IMR-90 (cell line): ENCODE data around the gene GLIS1. TPM values are rescaled to one million over a fixed set of nuclear protein-coding genes. Genes with fewer than 3 reads are reported as not detected.
A peak's percentile ranks its signal among the peaks of the same experiment; 100 is the strongest.

Source experiments
- ATAC-seq: fragments of 200-7000 bp; cut with Tn5 transposase; 2 replicates; pipeline ENCODE4 v1.9.1; 2020; ENCODE audit warnings: low read depth, mild to moderate bottlenecking, moderate library complexity
- BruUV-seq: library from RNA; stranded (reverse); fragments of 400-500 nt; replicated peaks from 2 replicates; lab custom pipeline; 2021; lab: Mats Ljungman, UMichigan
- CTCF ChIA-PET: fragments of 300-600 bp; formaldehyde crosslinking; extraction: SDS; loops from one replicate; lab custom pipeline; 2021; ENCODE audit warnings: antibody characterized with exemption; lab: Yijun Ruan, JAX
- POLR2A ChIA-PET: fragments of 300-600 bp; sonication (Branson Sonifier 250); formaldehyde crosslinking; loops from one replicate; lab custom pipeline; 2022; ENCODE audit warnings: antibody characterized with exemption; ENCODE audit not compliant: unreplicated experiment; lab: Charles Lee
- DNase-seq: peaks from one replicate; pipeline ENCODE4 v3.0.0; 2013
- H2AFZ ChIP-seq: replicated peaks from 2 replicates; pipeline ENCODE3; 2013; ENCODE audit warnings: low read length, mild to moderate bottlenecking; ENCODE audit not compliant: poor library complexity
- H2AK5ac ChIP-seq: 2 replicates; pipeline ENCODE4 v1.6.1; 2013; ENCODE audit warnings: low read depth, low read length, inconsistent platforms
- H2AK9ac ChIP-seq: replicated peaks from 2 replicates; pipeline ENCODE3; 2013; ENCODE audit warnings: mild to moderate bottlenecking, low read depth, low read length, moderate library complexity; ENCODE audit not compliant: poor library complexity
- H2BK120ac ChIP-seq: 2 replicates; pipeline ENCODE4 v1.6.1; 2013; ENCODE audit warnings: low read depth, low read length, inconsistent platforms
- H2BK15ac ChIP-seq: 3 replicates; pipeline ENCODE4 v1.6.1; 2013; ENCODE audit warnings: low read depth, low read length, inconsistent platforms
- H2BK20ac ChIP-seq: 2 replicates; pipeline ENCODE4 v1.6.1; 2013; ENCODE audit warnings: low read depth, mild to moderate bottlenecking, inconsistent platforms, low read length, moderate library complexity
- H2BK5ac ChIP-seq: 2 replicates; pipeline ENCODE4 v1.6.1; 2013; ENCODE audit warnings: mild to moderate bottlenecking, low read depth, low read length, inconsistent platforms; ENCODE audit not compliant: poor library complexity, severe bottlenecking
- H3K14ac ChIP-seq: replicated peaks from 2 replicates; pipeline ENCODE4 v1.6.1; 2013; ENCODE audit warnings: low read depth, low read length, inconsistent platforms
- H3K18ac ChIP-seq: 2 replicates; pipeline ENCODE4 v1.6.1; 2013; ENCODE audit warnings: low read depth, low read length, control low read depth
- H3K23ac ChIP-seq: 2 replicates; pipeline ENCODE4 v1.6.1; 2013; ENCODE audit warnings: low read depth, low read length, inconsistent platforms
- H3K27ac ChIP-seq: 2 replicates; pipeline ENCODE4 v1.5.1; 2013; ENCODE audit warnings: mild to moderate bottlenecking, control low read depth, low read length; ENCODE audit not compliant: insufficient read depth
- H3K27me3 ChIP-seq: 2 replicates; pipeline ENCODE4 v1.6.1; 2013; ENCODE audit warnings: low read length; ENCODE audit not compliant: control insufficient read depth, insufficient read depth
- H3K36me3 ChIP-seq: 2 replicates; pipeline ENCODE4 v1.6.1; 2013; ENCODE audit warnings: low read length, mixed read lengths; ENCODE audit not compliant: control insufficient read depth, insufficient read depth
- H3K4ac ChIP-seq: 2 replicates; pipeline ENCODE4 v1.6.1; 2013; ENCODE audit warnings: low read depth, low read length, inconsistent platforms
- H3K4me1 ChIP-seq: 2 replicates; pipeline ENCODE4 v1.6.1; 2013; ENCODE audit warnings: low read length, mixed read lengths; ENCODE audit not compliant: control insufficient read depth, insufficient read depth
- H3K4me2 ChIP-seq: 2 replicates; pipeline ENCODE4 v1.6.1; 2013; ENCODE audit warnings: low read depth, mild to moderate bottlenecking, control low read depth, low read length, moderate library complexity
- H3K4me3 ChIP-seq: 2 replicates; pipeline ENCODE4 v1.5.1; 2013; ENCODE audit warnings: low read depth, mild to moderate bottlenecking, control low read depth, low read length, moderate library complexity; ENCODE audit not compliant: insufficient read depth
- H3K56ac ChIP-seq: 2 replicates; pipeline ENCODE4 v1.6.1; 2013; ENCODE audit warnings: low read length, inconsistent platforms; ENCODE audit not compliant: insufficient read depth; ENCODE audit errors: extremely low read depth
- H3K79me1 ChIP-seq, 2 experiments: 2 replicates each; pipeline ENCODE4 v1.6.1; 2013; ENCODE audit warnings: low read length in 2 of 2, inconsistent platforms in 1 of 2, low read depth in 1 of 2
- H3K9ac ChIP-seq: 2 replicates; pipeline ENCODE4 v1.6.1; 2013; ENCODE audit warnings: low read depth, low read length, control low read depth
- H3K9me1 ChIP-seq: 2 replicates; pipeline ENCODE4 v1.6.1; 2013; ENCODE audit warnings: low read length, inconsistent platforms; ENCODE audit not compliant: insufficient read depth
- H3K9me3 ChIP-seq: 2 replicates; pipeline ENCODE4 v1.6.1; 2013; ENCODE audit warnings: low read length; ENCODE audit not compliant: control insufficient read depth, insufficient read depth
- H4K20me1 ChIP-seq: 2 replicates; pipeline ENCODE4 v1.6.1; 2013; ENCODE audit warnings: low read length, inconsistent platforms; ENCODE audit not compliant: insufficient read depth
- H4K5ac ChIP-seq: 2 replicates; pipeline ENCODE4 v1.6.1; 2013; ENCODE audit warnings: mild to moderate bottlenecking, low read depth, low read length, control low read depth
- H4K8ac ChIP-seq, 2 experiments: 2 replicates each; pipeline ENCODE4 v1.6.1; 2013; ENCODE audit warnings: low read depth in 2 of 2, low read length in 2 of 2, control low read depth in 1 of 2, inconsistent platforms in 1 of 2
- H4K91ac ChIP-seq: 2 replicates; pipeline ENCODE4 v1.6.1; 2013; ENCODE audit warnings: low read depth, low read length, inconsistent platforms; ENCODE audit not compliant: insufficient read depth
- CEBPB ChIP-seq: IDR thresholded peaks from 2 replicates; pipeline ENCODE4 v1.6.1; 2012; ENCODE audit warnings: low read depth, low read length, improper control_type of control experiment
- CHD1 ChIP-seq: IDR thresholded peaks from 2 replicates; pipeline ENCODE4 v1.6.1; 2012; ENCODE audit warnings: low read depth, low read length, improper control_type of control experiment
- CTCF ChIP-seq: conservative IDR thresholded peaks from 2 replicates; pipeline ENCODE4 v1.5.1; 2012; ENCODE audit warnings: mild to moderate bottlenecking, low read depth, low read length, improper control_type of control experiment
- MAFK ChIP-seq: IDR thresholded peaks from 2 replicates; pipeline ENCODE4 v1.6.1; 2012; ENCODE audit warnings: low read depth, low read length, improper control_type of control experiment
- RCOR1 ChIP-seq: IDR thresholded peaks from 2 replicates; pipeline ENCODE4 v1.6.1; 2012; ENCODE audit warnings: mild to moderate bottlenecking, low read length, improper control_type of control experiment; ENCODE audit not compliant: insufficient replicate concordance
- RFX5 ChIP-seq: IDR thresholded peaks from 2 replicates; pipeline ENCODE4 v1.8.0; 2012; ENCODE audit warnings: low read depth, mild to moderate bottlenecking, low read length, moderate library complexity
- WGBS, 2 experiments: methylation state at CpG; one replicate each; pipeline versions ENCODE4 v1.1.5 to v1.1.7; 2013; ENCODE audit warnings: missing lambda C conversion rate in 2 of 2; ENCODE audit not compliant: insufficient read length in 1 of 2; ENCODE audit errors: extremely low coverage in 2 of 2; 5-methylcytosine and 5-hydroxymethylcytosine counted together
- dilution Hi-C: fragments of 300-500 bp; cut with HindIII; formaldehyde crosslinking; loops from one replicate; pipeline ENCODE4 v1.14.3; 2018; ENCODE audit warnings: low sequenced_read_pairs; ENCODE audit not compliant: unreplicated experiment
- in situ Hi-C: fragments of 300-500 bp; cut with MboI; formaldehyde crosslinking; loops from 3 replicates; pipeline ENCODE4 v1.14.3; 2019; ENCODE audit warnings: low sequenced_read_pairs, inconsistent platforms, mixed read lengths
- intact Hi-C: fragments of 100-400 bp; cut with micrococcal nuclease; formaldehyde crosslinking; loops from 2 replicates; pipeline ENCODE4 v1.10.0; 2022
- polyA plus RNA-seq, 3 experiments: library from polyadenylated mRNA; depleted of rRNA; stranded (reverse); fragments of >200 nt; gene quantifications; 2 replicates each; pipeline ENCODE4 v1.2.3, GENCODE V29; 2012; ENCODE audit warnings: low replicate concordance in 1 of 3
- total RNA-seq: library from RNA; depleted of rRNA; stranded (reverse); fragments of >200 nt; gene quantifications from 2 replicates; pipeline ENCODE4 v1.2.3, GENCODE V29; 2012

The GLIS1 gene
- total and polyA plus RNA-seq, 2 of the 4 experiments (the other 2 are of a cell fraction) = 0.18 to 2.3 TPM

DNA sequence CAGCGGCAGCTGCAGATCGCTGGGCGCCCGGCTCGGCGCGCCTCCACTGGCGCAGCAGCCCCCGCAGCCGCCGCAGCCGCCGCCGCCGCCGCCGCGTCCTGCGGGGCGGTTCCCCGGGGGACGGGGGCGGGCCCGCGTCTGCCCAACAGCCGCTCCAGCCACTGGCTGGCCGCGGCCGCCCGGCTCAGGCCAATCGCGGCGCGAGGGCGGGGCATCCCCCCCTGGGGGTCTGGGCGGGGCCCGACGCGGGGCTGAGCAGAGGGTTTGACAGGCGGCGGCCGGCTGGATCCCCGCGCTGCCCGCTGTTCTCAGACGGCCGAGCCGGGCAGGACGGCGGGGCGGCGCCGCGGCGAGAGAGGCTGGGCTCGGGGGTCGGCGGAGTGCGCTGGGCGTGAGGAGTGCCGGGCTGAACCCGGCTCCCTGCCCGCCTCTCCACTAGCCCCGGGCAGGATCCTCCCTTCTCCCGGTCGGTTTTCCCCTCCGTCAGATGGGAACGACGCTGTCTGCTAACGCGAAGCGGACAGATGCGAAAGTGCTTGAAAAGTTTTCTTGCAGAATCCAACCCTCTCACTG lies at the start of gene GLIS1 (continued):
- TF ChIP-seq RCOR1 = no peak
- no peak for TF ChIP-seq CHD1
- no peak for TF ChIP-seq RFX5
- no peak for TF ChIP-seq MAFK

DNA sequence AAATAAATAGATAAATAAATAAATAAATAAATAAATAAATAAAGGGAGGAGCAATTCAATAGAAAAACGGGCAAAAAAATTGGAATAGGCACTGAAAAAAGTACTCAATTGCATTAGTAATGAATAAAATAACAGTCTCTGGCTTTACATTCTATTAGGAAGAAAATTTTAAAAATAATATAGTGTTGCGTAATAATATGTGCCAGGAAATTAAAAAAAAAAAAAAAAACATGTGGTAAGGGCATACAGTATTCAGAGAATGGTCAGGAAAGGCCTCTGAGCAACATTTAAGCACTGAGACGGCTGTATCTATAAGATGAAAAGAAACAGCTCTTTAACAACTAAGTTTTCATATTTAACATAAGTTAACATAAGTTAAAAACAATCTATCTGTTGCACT lies 48.7 kb upstream of the GLIS1 start:
- peak; percentile 87 for TF ChIP-seq CEBPB
- no peak for TF ChIP-seq CTCF
- H3K4ac ChIP-seq = no peak overlapping the region
- CTCF ChIA-PET = interaction anchor here (1.0 kb wide), 1 partner anchor 20 kb away, joined by 4 read pairs; no protein-coding TSS in a partner anchor
- no peaks in the 10 kb centered on the region for H3K9me1 ChIP-seq
- H3K27ac ChIP-seq = no peak overlapping the region
- H3K18ac ChIP-seq = no peak overlapping the region
- H4K91ac ChIP-seq = no peak overlapping the region
- in situ Hi-C loops (no loop called here), intact Hi-C loops (no loop called here), dilution Hi-C loops (no loop called here)
- no peaks in the 10 kb centered on the region; a peak in 1 of 4 replicates for H3K79me1 ChIP-seq
- no peaks in the 10 kb centered on the region; the same call in 1 of the 2 replicates for H3K4me1 ChIP-seq
- H3K56ac ChIP-seq = no peak overlapping the region
- no peak overlapping the region for H3K4me3 ChIP-seq
- DNase-seq (no peak), ATAC-seq (no peak)
- no CpG with 5 or more reads among the region's 3 CpGs for WGBS, 2 experiments
- no peak overlapping the region for H3K9ac ChIP-seq
- H2BK120ac ChIP-seq = no peak overlapping the region
- no peak overlapping the region for H4K5ac ChIP-seq
- H3K23ac ChIP-seq = no peak overlapping the region
- no peak overlapping the region for H3K4me2 ChIP-seq
- no peak overlapping the region for H3K14ac ChIP-seq
- POLR2A ChIA-PET = no interaction called here
- no peaks in the 10 kb centered on the region for H3K9me3 ChIP-seq
- H3K27me3 ChIP-seq = no peaks in the 10 kb centered on the region
- H2BK5ac ChIP-seq = no peak overlapping the region
- H4K20me1 ChIP-seq = no peaks in the 10 kb centered on the region
- no peak overlapping the region for H2AK5ac ChIP-seq
- H2BK20ac ChIP-seq = no peak overlapping the region
- H2AFZ ChIP-seq = no peak overlapping the region
- H3K36me3 ChIP-seq = peaks cover 4% of the 10 kb centered on the region; the same call in 1 of the 2 replicates
- H2BK15ac ChIP-seq = no peak overlapping the region
- no peak overlapping the region for H4K8ac ChIP-seq
- BruUV-seq = no TSS peak
- H2AK9ac ChIP-seq = no peak overlapping the region
